HEK293 (cell line): Measurements from ENCODE around the gene PEX7.

Experiments
- CTCF ChIA-PET: fragments of 350-600 bp; formaldehyde crosslinking; extraction: SDS; loops from one replicate; lab custom pipeline; 2021; ENCODE audit warnings: antibody characterized with exemption; lab: Yijun Ruan, JAX
- POLR2A ChIA-PET: fragments of 300-600 bp; formaldehyde crosslinking; extraction: SDS; loops from one replicate; lab custom pipeline; 2020; ENCODE audit warnings: antibody characterized with exemption, inconsistent platforms; lab: Yijun Ruan, JAX
- H3K27ac ChIP-seq: fragments of 200-500 bp; sonication (Bioruptor generic); 2 replicates; pipeline ENCODE4 v1.5.1; 2014; ENCODE audit warnings: low read depth, low read length, control low read depth, inconsistent platforms; ENCODE audit errors: extremely low read depth
- H3K36me3 ChIP-seq, 2 experiments: fragments of 200-500 bp in 1 of 2; sonication (Bioruptor generic) in 1 of 2; 1 replicate in 1 of 2; 2 replicates in 1 of 2; pipeline ENCODE4 v1.5.1; 2014 to 2017; ENCODE audit warnings: inconsistent platforms in 2 of 2, low read length in 2 of 2; ENCODE audit not compliant: control insufficient read depth in 2 of 2, insufficient read depth in 1 of 2
- H3K4me1 ChIP-seq: fragments of 200-500 bp; sonication (Bioruptor generic); 2 replicates; pipeline ENCODE4 v1.5.1; 2014; ENCODE audit warnings: mild to moderate bottlenecking, low read length, inconsistent platforms; ENCODE audit not compliant: control insufficient read depth, insufficient read depth
- H3K4me3 ChIP-seq: 2 replicates; pipeline ENCODE4 v1.5.1; 2011; ENCODE audit warnings: low read depth, mild to moderate bottlenecking, control low read depth, low read length, moderate library complexity
- H3K9me3 ChIP-seq: fragments of 200-500 bp; sonication (Bioruptor generic); 2 replicates; pipeline ENCODE4 v1.5.1; 2014; ENCODE audit warnings: low read depth, low read length, inconsistent platforms; ENCODE audit not compliant: control insufficient read depth, insufficient read depth
- ELK4 ChIP-seq: IDR thresholded peaks from 2 replicates; pipeline ENCODE4 v1.6.1; 2011; ENCODE audit warnings: mild to moderate bottlenecking, low read depth, low read length, borderline replicate concordance
- GFI1B ChIP-seq: fragments of 450-650 bp; formaldehyde crosslinking; IDR thresholded peaks from 2 replicates; pipeline ENCODE4 v1.5.1; 2016; ENCODE audit warnings: missing biosample characterization, missing genetic modification characterization
- KLF16 ChIP-seq: fragments of 450-650 bp; formaldehyde crosslinking; IDR thresholded peaks from 2 replicates; pipeline ENCODE4 v1.5.1; 2017; ENCODE audit warnings: missing biosample characterization, missing genetic modification characterization
- ZFP3 ChIP-seq: fragments of 450-650 bp; formaldehyde crosslinking; IDR thresholded peaks from 2 replicates; pipeline ENCODE4 v1.5.1; 2016; ENCODE audit warnings: low read depth, missing biosample characterization, missing genetic modification characterization
- ZIC2 ChIP-seq: fragments of 450-650 bp; formaldehyde crosslinking; IDR thresholded peaks from 2 replicates; pipeline ENCODE4 v1.5.1; 2016; ENCODE audit warnings: missing biosample characterization, missing genetic modification characterization
- ZNF18 ChIP-seq: fragments of 450-650 bp; formaldehyde crosslinking; IDR thresholded peaks from 2 replicates; pipeline ENCODE4 v1.5.1; 2016; ENCODE audit warnings: missing biosample characterization, missing genetic modification characterization
- ZNF302 ChIP-seq: fragments of 450-650 bp; formaldehyde crosslinking; IDR thresholded peaks from 2 replicates; pipeline ENCODE4 v1.5.1; 2016; ENCODE audit warnings: missing biosample characterization, missing genetic modification characterization, low read depth
- ZNF335 ChIP-seq: fragments of 450-650 bp; formaldehyde crosslinking; conservative IDR thresholded peaks from 2 replicates; pipeline ENCODE4 v1.5.1; 2016; ENCODE audit warnings: missing biosample characterization, missing genetic modification characterization
- ZNF404 ChIP-seq: fragments of 450-650 bp; formaldehyde crosslinking; IDR thresholded peaks from 2 replicates; pipeline ENCODE4 v1.5.1; 2017; ENCODE audit warnings: missing biosample characterization, missing genetic modification characterization
- ZNF416 ChIP-seq: fragments of 450-650 bp; formaldehyde crosslinking; IDR thresholded peaks from 2 replicates; pipeline ENCODE4 v1.5.1; 2016; ENCODE audit warnings: missing biosample characterization, missing genetic modification characterization
- ZNF423 ChIP-seq: fragments of 450-650 bp; formaldehyde crosslinking; IDR thresholded peaks from 2 replicates; pipeline ENCODE4 v1.5.1; 2016; ENCODE audit warnings: missing biosample characterization, missing genetic modification characterization
- ZNF449 ChIP-seq: fragments of 450-650 bp; formaldehyde crosslinking; IDR thresholded peaks from 2 replicates; pipeline ENCODE4 v1.5.1; 2017; ENCODE audit warnings: missing biosample characterization, mild to moderate bottlenecking, missing genetic modification characterization, moderate library complexity
- ZNF488 ChIP-seq: fragments of 450-650 bp; formaldehyde crosslinking; IDR thresholded peaks from 2 replicates; pipeline ENCODE4 v1.5.1; 2016; ENCODE audit warnings: missing biosample characterization, missing genetic modification characterization
- ZNF518A ChIP-seq: fragments of 450-650 bp; formaldehyde crosslinking; conservative IDR thresholded peaks from 2 replicates; pipeline ENCODE4 v1.5.1; 2016; ENCODE audit warnings: low read depth, missing biosample characterization, missing genetic modification characterization
- ZNF549 ChIP-seq: fragments of 450-650 bp; IDR thresholded peaks from 2 replicates; pipeline ENCODE4 v1.5.1; 2018; ENCODE audit warnings: missing biosample characterization, missing genetic modification characterization, mild to moderate bottlenecking, inconsistent platforms, moderate library complexity
- ZNF571 ChIP-seq: fragments of 450-650 bp; formaldehyde crosslinking; IDR thresholded peaks from 2 replicates; pipeline ENCODE4 v1.5.0; 2017; ENCODE audit warnings: missing biosample characterization, missing genetic modification characterization
- ZNF610 ChIP-seq: fragments of 450-650 bp; formaldehyde crosslinking; IDR thresholded peaks from 2 replicates; pipeline ENCODE4 v1.5.1; 2016; ENCODE audit warnings: missing biosample characterization, missing genetic modification characterization, borderline replicate concordance
- ZNF76 ChIP-seq: fragments of 450-650 bp; formaldehyde crosslinking; IDR thresholded peaks from 2 replicates; pipeline ENCODE4; 2016; ENCODE audit warnings: low read depth, missing biosample characterization, missing genetic modification characterization, borderline replicate concordance
- ZSCAN4 ChIP-seq: fragments of 450-650 bp; formaldehyde crosslinking; IDR thresholded peaks from 2 replicates; pipeline ENCODE4 v1.5.1; 2017; ENCODE audit warnings: missing biosample characterization, missing genetic modification characterization

The PEX7 gene

GRCh38 chr6:136795386-136795785, 27.0 kb upstream of the PEX7 start (continued):
- TF ChIP-seq ZSCAN4 = no peak
- no peak for TF ChIP-seq ZNF18 (tag by site-specific recombination)
- no peak for TF ChIP-seq ZNF549 (tag by site-specific recombination)
- TF ChIP-seq ZNF335 = no peak
- TF ChIP-seq ZNF76 (tag by site-specific recombination) = no peak
- TF ChIP-seq GFI1B (tag by site-specific recombination) = no peak
- TF ChIP-seq ZNF302 (tag by site-specific recombination) = no peak
- TF ChIP-seq ZNF610 (tag by site-specific recombination) = no peak
- no peak for TF ChIP-seq ZNF416 (tag by site-specific recombination)
- TF ChIP-seq ZNF449 (tag by site-specific recombination) = no peak

GRCh38 chr6:136795996-136796395, 26.4 kb upstream of the PEX7 start:
- H3K9me3 ChIP-seq = no peaks in the 10 kb centered on the region
- CTCF ChIA-PET = interaction anchor here (4.3 kb wide), 1 partner anchor 153 kb away, joined by 41 read pairs; no protein-coding TSS in a partner anchor
- no peak overlapping the region for H3K27ac ChIP-seq
- H3K4me3 ChIP-seq = no peak overlapping the region
- POLR2A ChIA-PET = no interaction called here
- no peaks in the 10 kb centered on the region for H3K36me3 ChIP-seq
- H3K4me1 ChIP-seq = no peaks in the 10 kb centered on the region
- TF ChIP-seq KLF16 (tag by site-specific recombination) (no peak), ZNF518A (no peak), ZIC2 (tag by site-specific recombination) (no peak), ELK4 (no peak), ZNF571 (tag by site-specific recombination) (no peak), ZFP3 (tag by site-specific recombination) (no peak), ZNF423 (tag by site-specific recombination) (no peak), ZNF404 (tag by site-specific recombination) (no peak), ZNF488 (no peak)
- TF ChIP-seq, all 188 proteins: peak for 0
